GM23338 (cell line): ENCODE measurements around the gene SPATA9. TPM values are rescaled to one million over a fixed set of nuclear protein-coding genes. Genes with fewer than 3 reads are reported as not detected.

Source experiments
- ATAC-seq: fragments of 200-7000 bp; cut with Tn5 transposase; 3 replicates; pipeline ENCODE4 v1.9.1; 2020
- DNase-seq: peaks from one replicate; pipeline ENCODE4 v3.0.0-alpha.2; 2015; ENCODE audit warnings: low spot score
- H2AFZ ChIP-seq: fragments of 200-600 bp; sonication (generic); 2 replicates; pipeline ENCODE4 v1.8.0; 2016; ENCODE audit warnings: antibody characterized with exemption, mild to moderate bottlenecking, moderate library complexity
- H3F3A ChIP-seq: fragments of 200-600 bp; sonication (generic); replicated peaks from 2 replicates; pipeline ENCODE4 v1.8.0; 2017; ENCODE audit warnings: antibody characterized with exemption, mixed run types, low read depth
- H3K27ac ChIP-seq: fragments of 200-600 bp; sonication (generic); 2 replicates; pipeline ENCODE4 v1.6.1; 2016; ENCODE audit warnings: low read depth
- H3K27me3 ChIP-seq: fragments of 200-600 bp; sonication (generic); 2 replicates; pipeline ENCODE4 v1.8.0; 2016; ENCODE audit warnings: mild to moderate bottlenecking, mixed run types, moderate library complexity; ENCODE audit not compliant: insufficient read depth
- H3K36me3 ChIP-seq: fragments of 200-600 bp; sonication (generic); 2 replicates; pipeline ENCODE4 v1.8.0; 2016; ENCODE audit warnings: mild to moderate bottlenecking; ENCODE audit not compliant: insufficient read depth
- H3K4me1 ChIP-seq: fragments of 200-600 bp; sonication (generic); 2 replicates; pipeline ENCODE4 v1.8.0; 2016; ENCODE audit warnings: mild to moderate bottlenecking, moderate library complexity; ENCODE audit not compliant: insufficient read depth
- H3K4me2 ChIP-seq: fragments of 200-600 bp; sonication (generic); 2 replicates; pipeline ENCODE4 v1.7.1; 2017; ENCODE audit warnings: mixed run types
- H3K4me3 ChIP-seq: fragments of 200-600 bp; sonication (generic); 2 replicates; pipeline ENCODE4 v1.6.1; 2016; ENCODE audit warnings: mixed run types
- H3K79me2 ChIP-seq: fragments of 200-600 bp; sonication (generic); replicated peaks from 2 replicates; pipeline ENCODE4 v1.8.0; 2017; ENCODE audit warnings: mild to moderate bottlenecking; ENCODE audit not compliant: insufficient read depth
- H3K9me2 ChIP-seq: fragments of 200-600 bp; sonication (generic); 2 replicates; pipeline ENCODE4 v1.8.0; 2017; ENCODE audit not compliant: insufficient read depth
- H4K20me1 ChIP-seq: fragments of 200-600 bp; sonication (generic); replicated peaks from 2 replicates; pipeline ENCODE4 v1.8.0; 2017; ENCODE audit warnings: mild to moderate bottlenecking; ENCODE audit not compliant: insufficient read depth
- H3K27ac Mint-ChIP-seq: 2 replicates; pipeline ENCODE4 v1.8.0; 2020; ENCODE audit warnings: inconsistent platforms, mild to moderate bottlenecking, moderate library complexity, mixed read lengths
- H3K27me3 Mint-ChIP-seq: 3 replicates; pipeline ENCODE4 v1.8.0; 2022; ENCODE audit warnings: low read depth, mild to moderate bottlenecking, moderate library complexity, mixed read lengths, inconsistent platforms; ENCODE audit not compliant: insufficient read depth, poor library complexity
- H3K36me3 Mint-ChIP-seq: 3 replicates; pipeline ENCODE4 v1.8.0; 2021; ENCODE audit warnings: low read depth, mild to moderate bottlenecking, inconsistent platforms, moderate library complexity, mixed read lengths
- H3K4me1 Mint-ChIP-seq: 3 replicates; pipeline ENCODE4 v1.8.0; 2020; ENCODE audit warnings: mild to moderate bottlenecking, inconsistent platforms, mixed read lengths
- H3K4me3 Mint-ChIP-seq: 3 replicates; pipeline ENCODE4 v1.8.0; 2021; ENCODE audit warnings: moderate library complexity, mild to moderate bottlenecking, inconsistent platforms, mixed read lengths
- H3K9me3 Mint-ChIP-seq: 3 replicates; pipeline ENCODE4 v1.8.0; 2020; ENCODE audit warnings: moderate library complexity, mild to moderate bottlenecking, inconsistent platforms, mixed read lengths
- CREB1 ChIP-seq: fragments of 250-450 bp; sonication (Bioruptor Pico); IDR thresholded peaks from 2 replicates; pipeline ENCODE4 v1.5.0; 2020; ENCODE audit warnings: low read depth, mild to moderate bottlenecking, moderate library complexity
- CTCF ChIP-seq, 2 experiments: fragments of 200-600 bp in 1 of 2; sonication (generic) in 1 of 2; conservative IDR thresholded peaks; 2 replicates each; pipeline versions ENCODE4 v1.5.1 to v1.6.1; 2016 to 2017; ENCODE audit warnings: antibody characterized with exemption in 2 of 2, low read depth in 2 of 2, mild to moderate bottlenecking in 2 of 2, moderate library complexity in 1 of 2
- ETS1 ChIP-seq: IDR thresholded peaks from 2 replicates; pipeline ENCODE4 v1.6.1; 2016; ENCODE audit warnings: antibody characterized with exemption
- EZH2 ChIP-seq: fragments of 200-600 bp; sonication (generic); IDR thresholded peaks from one replicate; pipeline ENCODE4 v1.8.0; 2017; ENCODE audit warnings: antibody characterized with exemption, mild to moderate bottlenecking, low read depth; ENCODE audit not compliant: unreplicated experiment
- EZH2phosphoT487 ChIP-seq: fragments of 200-600 bp; sonication (generic); IDR thresholded peaks from one replicate; pipeline ENCODE4 v1.8.1; 2018; ENCODE audit warnings: antibody characterized with exemption; ENCODE audit not compliant: unreplicated experiment
- JUNB ChIP-seq: IDR thresholded peaks from one replicate; pipeline ENCODE4 v1.6.1; 2016; ENCODE audit warnings: antibody characterized with exemption; ENCODE audit not compliant: unreplicated experiment
- NANOG ChIP-seq: IDR thresholded peaks from 2 replicates; pipeline ENCODE4 v1.6.1; 2016; ENCODE audit warnings: antibody characterized with exemption, borderline replicate concordance
- POLR2AphosphoS5 ChIP-seq: IDR thresholded peaks from 2 replicates; pipeline ENCODE4 v1.6.1; 2016; ENCODE audit warnings: antibody characterized with exemption, low read depth
- REST ChIP-seq: IDR thresholded peaks from one replicate; pipeline ENCODE4 v1.6.1; 2018; ENCODE audit warnings: antibody characterized with exemption; ENCODE audit not compliant: unreplicated experiment
- STAT1 ChIP-seq: IDR thresholded peaks from one replicate; pipeline ENCODE4 v1.6.1; 2016; ENCODE audit warnings: antibody characterized with exemption; ENCODE audit not compliant: unreplicated experiment
- ZNF114 ChIP-seq: fragments of 250-450 bp; sonication (Bioruptor Pico); IDR thresholded peaks from 2 replicates; pipeline ENCODE4 v1.5.0; 2020; ENCODE audit warnings: mild to moderate bottlenecking, moderate library complexity
- ZNF331 ChIP-seq: fragments of 250-450 bp; sonication (Bioruptor Pico); IDR thresholded peaks from 2 replicates; pipeline ENCODE4 v1.5.0; 2020; ENCODE audit warnings: low read depth, mild to moderate bottlenecking, moderate library complexity
- ZNF462 ChIP-seq: fragments of 250-450 bp; sonication (Bioruptor Pico); IDR thresholded peaks from 2 replicates; pipeline ENCODE4 v1.5.0; 2020; ENCODE audit warnings: mild to moderate bottlenecking, moderate library complexity
- polyA plus RNA-seq: library from polyadenylated mRNA; unstranded; fragments of >200 nt; fragmentation: Nextera tagmentation; extraction: Ambion mirVana; gene quantifications from 2 replicates; pipeline ENCODE4 v1.2.1, GENCODE V29; 2016
- total RNA-seq: library from RNA; depleted of rRNA; stranded (reverse); fragments of >200 nt; shearing (Covaris generic); gene quantifications from 2 replicates; pipeline ENCODE4 v1.2.3, GENCODE V29; 2014

Gene SPATA9
- total and polyA plus RNA-seq, 2 experiments from 2014 or later: not detected

- Histone ChIP-seq H4K20me1 (no peaks in the 10 kb centered on the region), H3F3A (no peaks in the 10 kb centered on the region), H3K27me3 (no peaks in the 10 kb centered on the region), H3K4me1 (no peaks in the 10 kb centered on the region), H2AFZ (no peak overlapping the region), H3K4me2 (no peak overlapping the region), H3K27ac (no peak overlapping the region), H3K36me3 (no peaks in the 10 kb centered on the region), H3K79me2 (no peaks in the 10 kb centered on the region), H3K9me2 (no peaks in the 10 kb centered on the region), H3K4me3 (no peak overlapping the region)
- no peak overlapping the region for H3K4me3 Mint-ChIP-seq
- no peak overlapping the region for H3K27ac Mint-ChIP-seq
- ATAC-seq (no peak), DNase-seq (no peak)
- no peaks in the 10 kb centered on the region for H3K4me1 Mint-ChIP-seq
- no peaks in the 10 kb centered on the region; the same call in 2 of the 3 replicates for H3K9me3 Mint-ChIP-seq
- no peaks in the 10 kb centered on the region for H3K36me3 Mint-ChIP-seq
- no peaks in the 10 kb centered on the region for H3K27me3 Mint-ChIP-seq
- no peak for TF ChIP-seq CREB1 (CRISPR knock-in tag)
- TF ChIP-seq CTCF (conservative IDR thresholded peaks at IDR 0.05; ENCODE audit: low read depth in 2 of 2): no peak
- no peak for TF ChIP-seq ZNF331 (CRISPR knock-in tag)
- TF ChIP-seq EZH2: no peak
- no peak for TF ChIP-seq REST
- TF ChIP-seq NANOG: no peak
- TF ChIP-seq ZNF462 (CRISPR knock-in tag): no peak
- no peak for TF ChIP-seq JUNB
- no peak for TF ChIP-seq ZNF114 (CRISPR knock-in tag)
- no peak for TF ChIP-seq EZH2phosphoT487
- TF ChIP-seq POLR2AphosphoS5: no peak
- TF ChIP-seq STAT1: no peak
- no peak for TF ChIP-seq ETS1
These were observed 14.6 kb downstream of the SPATA9 start for GRCh38 chr5:95668216-95668615.
